Measurements from ENCODE around the gene SLC25A29.

Gene SLC25A29, protein sequence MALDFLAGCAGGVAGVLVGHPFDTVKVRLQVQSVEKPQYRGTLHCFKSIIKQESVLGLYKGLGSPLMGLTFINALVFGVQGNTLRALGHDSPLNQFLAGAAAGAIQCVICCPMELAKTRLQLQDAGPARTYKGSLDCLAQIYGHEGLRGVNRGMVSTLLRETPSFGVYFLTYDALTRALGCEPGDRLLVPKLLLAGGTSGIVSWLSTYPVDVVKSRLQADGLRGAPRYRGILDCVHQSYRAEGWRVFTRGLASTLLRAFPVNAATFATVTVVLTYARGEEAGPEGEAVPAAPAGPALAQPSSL

DNA sequence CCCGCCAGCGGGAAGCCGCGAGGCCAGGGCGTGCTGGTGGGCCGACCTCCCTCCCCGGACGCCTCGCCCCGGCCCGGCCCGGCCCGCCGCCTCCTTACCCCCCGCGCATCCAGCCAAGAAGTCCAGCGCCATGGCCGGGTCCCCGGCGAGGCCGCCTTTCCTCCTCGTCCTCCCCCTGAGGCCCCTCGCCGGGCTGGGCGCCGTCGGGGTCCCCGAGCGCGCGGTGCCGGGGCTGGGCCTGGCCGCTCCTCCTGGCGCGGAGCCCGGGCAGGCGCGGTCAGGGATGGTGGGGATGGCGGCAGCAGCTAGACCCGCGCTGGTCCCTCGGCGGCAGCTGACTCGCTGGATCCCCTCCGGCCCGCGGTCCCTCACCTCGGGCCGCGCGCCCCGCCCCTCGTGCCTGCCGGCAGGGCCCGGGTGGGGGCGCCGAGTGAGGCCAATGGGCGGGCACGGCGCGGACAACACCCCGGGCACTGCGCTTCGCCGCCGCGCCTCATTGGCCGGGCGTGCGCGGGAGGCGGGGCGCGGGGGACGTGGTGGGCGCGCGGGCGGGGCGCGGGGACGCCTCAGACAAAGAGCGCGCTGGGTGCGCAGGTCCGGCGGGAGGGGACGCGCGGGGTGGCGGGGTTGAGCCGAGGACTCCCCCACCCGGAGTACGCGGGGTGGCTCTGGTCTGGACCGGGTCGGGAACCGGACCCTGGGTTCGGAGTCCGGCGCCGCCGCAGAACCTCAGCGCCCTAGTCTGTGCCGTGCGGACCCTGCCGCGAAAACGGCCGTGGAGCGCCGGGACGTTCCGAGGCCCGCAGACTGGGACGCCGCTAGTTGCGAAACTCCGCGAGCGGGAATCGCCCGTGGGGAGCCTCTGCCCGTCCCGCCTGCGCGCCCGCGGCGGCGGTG, at the start of gene SLC25A29:
SLC25A29 (minus strand) TSS at position 344 of the 897 bp plus-strand sequence; CDS start at position 132, 212 bp downstream.
- TF ChIP-seq ZFX (IDR thresholded peaks at IDR 0.05; ENCODE audit: borderline replicate concordance), result no peak
- TF ChIP-seq, protein P1, sequence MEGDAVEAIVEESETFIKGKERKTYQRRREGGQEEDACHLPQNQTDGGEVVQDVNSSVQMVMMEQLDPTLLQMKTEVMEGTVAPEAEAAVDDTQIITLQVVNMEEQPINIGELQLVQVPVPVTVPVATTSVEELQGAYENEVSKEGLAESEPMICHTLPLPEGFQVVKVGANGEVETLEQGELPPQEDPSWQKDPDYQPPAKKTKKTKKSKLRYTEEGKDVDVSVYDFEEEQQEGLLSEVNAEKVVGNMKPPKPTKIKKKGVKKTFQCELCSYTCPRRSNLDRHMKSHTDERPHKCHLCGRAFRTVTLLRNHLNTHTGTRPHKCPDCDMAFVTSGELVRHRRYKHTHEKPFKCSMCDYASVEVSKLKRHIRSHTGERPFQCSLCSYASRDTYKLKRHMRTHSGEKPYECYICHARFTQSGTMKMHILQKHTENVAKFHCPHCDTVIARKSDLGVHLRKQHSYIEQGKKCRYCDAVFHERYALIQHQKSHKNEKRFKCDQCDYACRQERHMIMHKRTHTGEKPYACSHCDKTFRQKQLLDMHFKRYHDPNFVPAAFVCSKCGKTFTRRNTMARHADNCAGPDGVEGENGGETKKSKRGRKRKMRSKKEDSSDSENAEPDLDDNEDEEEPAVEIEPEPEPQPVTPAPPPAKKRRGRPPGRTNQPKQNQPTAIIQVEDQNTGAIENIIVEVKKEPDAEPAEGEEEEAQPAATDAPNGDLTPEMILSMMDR (IDR thresholded peaks at IDR 0.05), result no peak
- peak within 1 kb of the TSS; percentile 84 for H3K27ac ChIP-seq

DNA sequence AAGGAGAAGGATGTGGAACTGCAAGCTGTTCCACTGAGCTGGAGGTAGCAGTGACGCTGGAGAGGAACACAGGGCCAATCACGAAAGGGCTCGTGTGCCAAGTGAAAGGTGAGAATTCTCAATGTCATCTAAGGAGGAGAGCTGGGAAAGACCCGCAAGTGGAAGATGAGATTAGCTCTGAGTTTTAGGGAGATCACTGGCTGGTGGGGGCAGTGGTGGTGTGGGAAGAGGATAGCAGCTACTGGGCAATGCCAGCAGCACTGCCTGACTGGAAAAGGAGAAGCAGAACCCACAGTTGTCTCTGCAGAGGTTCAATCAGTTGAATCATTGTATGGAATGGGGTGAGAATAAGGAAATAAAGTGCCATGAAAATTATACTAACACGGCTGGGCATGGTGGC, 44.7 kb upstream of the SLC25A29 start:
- H3K27ac ChIP-seq, result no peak overlapping the region
- TF ChIP-seq ZFX (IDR thresholded peaks at IDR 0.05; ENCODE audit: borderline replicate concordance), result no peak
- TF ChIP-seq, protein P1 (IDR thresholded peaks at IDR 0.05), result no peak

DNA sequence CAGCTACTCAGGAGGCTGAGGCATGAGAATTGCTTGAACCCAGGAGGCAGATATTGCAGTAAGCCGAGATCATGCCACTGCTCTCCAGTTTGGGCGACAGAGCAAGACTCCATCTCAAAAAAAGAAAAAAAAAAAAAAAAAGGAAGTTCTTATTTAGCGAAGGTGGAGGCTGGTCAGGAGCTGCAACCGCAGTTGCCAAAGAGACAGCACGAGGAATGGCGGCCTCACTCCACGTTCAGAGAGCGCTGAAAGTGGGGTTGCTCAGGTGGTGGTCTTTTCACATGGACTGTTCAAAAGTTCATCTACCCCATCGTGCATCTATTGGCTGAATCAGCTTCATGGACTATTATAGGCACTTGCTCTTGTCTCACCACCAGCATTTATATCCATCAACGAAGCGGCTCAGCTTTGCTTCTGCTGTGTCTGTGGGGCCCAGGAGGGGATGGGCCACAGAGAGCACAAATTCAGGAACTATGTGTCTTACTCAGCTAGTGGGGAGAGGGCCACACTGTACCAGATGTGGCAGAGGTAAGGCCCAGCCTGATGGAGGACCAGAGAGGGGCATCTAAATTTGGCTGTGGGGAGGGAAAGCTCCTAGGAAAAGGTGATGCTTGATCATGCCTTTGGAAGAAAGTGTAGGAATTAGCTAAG, 44.2 kb upstream of the SLC25A29 start:
- no peak overlapping the region for H3K27ac ChIP-seq
- TF ChIP-seq ZFX (IDR thresholded peaks at IDR 0.05; ENCODE audit: borderline replicate concordance), result no peak
- TF ChIP-seq, protein P1 (IDR thresholded peaks at IDR 0.05), result no peak

DNA sequence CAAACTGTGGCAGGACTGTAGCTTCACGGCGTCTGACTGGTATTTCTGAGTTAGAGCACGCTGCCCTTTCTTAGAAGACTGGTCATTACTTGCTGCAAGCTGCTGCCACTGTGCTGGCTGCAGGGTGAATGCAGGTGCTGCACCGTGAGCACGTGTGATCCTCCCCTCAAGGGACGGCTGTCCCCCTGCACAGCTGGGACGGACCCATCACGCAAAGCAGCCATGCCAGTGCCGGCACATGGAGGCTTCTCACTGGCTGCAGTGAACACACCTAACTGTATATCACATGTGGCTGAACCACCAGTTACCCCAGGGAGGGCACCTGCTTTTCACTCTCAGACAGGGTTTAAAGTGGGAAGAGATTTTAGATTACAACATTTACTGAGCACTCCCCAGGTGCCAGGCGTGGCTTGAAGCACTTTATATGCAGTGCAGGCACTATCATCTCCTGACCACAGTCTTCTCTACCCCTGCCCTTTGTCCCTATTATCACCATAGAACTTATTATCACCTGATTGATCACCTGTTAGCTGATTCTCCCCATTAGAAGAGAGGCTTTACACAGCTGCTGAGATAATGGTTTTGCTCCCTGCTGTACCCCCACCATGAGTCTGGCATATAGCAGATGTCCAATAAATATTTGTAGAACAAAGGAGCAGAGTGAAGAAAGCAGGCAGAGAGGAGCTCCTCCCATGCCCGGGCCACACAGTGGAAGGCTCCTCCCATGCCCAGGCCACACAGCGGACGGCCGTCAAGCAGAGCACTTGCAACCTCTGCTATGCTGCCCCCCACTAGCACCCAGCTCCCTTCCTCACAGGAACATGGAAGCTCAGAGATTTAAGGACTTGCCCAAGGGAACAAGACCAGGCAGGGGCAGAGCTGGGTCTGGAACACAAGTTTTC, 42.8 kb upstream of the SLC25A29 start:
- no peak overlapping the region for H3K27ac ChIP-seq
- TF ChIP-seq, protein P1 (IDR thresholded peaks at IDR 0.05), result no peak
- TF ChIP-seq ZFX (IDR thresholded peaks at IDR 0.05; ENCODE audit: borderline replicate concordance), result no peak

DNA sequence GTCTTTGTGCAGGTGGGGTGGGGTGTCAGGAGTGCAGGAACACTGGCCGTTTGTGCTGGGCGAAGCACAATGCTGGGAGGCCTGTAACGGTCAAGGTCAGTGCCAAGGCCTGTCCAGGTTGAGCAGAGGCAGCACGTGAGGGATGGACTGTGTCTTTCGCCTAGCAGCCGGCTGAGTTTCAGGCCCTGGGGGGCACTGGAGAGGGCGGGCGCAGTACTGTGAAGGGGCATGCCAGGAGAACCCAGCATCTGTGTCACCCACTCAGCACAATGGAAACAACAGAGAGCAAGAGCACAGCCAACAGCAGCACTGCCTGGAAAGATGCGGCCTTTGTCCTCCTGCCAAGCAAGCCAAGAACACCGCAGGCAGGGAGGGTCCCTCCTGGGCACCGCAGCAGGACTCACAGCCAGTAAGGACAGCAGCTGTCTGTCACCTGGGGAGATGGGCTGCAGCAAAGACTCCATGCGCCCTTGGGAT, 42.0 kb upstream of the SLC25A29 start:
- TF ChIP-seq, protein P1 (IDR thresholded peaks at IDR 0.05), result no peak
- no peak for TF ChIP-seq ZFX (IDR thresholded peaks at IDR 0.05; ENCODE audit: borderline replicate concordance)

DNA sequence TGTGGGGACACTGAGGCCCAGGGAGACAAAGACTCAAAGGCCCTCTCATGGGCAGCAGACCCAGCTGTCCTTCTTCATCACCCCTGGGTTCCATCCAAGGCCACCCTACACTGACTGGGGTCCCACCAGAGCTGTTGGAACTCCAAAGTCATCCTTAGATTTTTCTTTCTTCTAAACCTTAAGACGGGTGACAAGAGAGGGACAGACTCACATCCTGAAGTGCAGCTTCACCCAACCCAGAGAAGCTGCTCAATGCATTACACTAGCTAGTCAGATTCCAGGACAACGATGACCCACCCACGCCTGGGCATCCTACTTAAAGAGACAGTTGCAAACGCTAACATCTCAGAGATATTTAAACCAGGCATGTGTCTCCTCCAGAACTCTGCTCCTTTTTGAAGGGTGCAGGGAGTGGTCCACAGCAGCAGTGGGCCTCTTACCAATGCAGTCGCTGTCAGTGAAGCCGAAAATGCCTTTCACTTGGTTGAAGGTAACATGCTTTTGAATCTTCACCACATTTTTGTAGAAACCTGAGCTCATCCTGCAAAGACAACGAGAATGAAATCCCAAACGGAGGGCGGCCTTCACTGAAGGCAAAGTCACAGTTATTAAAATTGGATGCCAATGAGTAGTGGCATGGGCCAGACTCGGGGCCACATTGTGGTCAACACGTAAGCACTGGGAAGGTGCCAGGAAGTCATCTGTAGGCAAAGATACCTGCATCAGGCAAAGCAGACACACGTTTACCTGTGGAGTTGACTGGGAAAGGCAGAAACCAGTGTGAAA, 40.3 kb upstream of the SLC25A29 start:
- H3K27ac ChIP-seq, result no peak overlapping the region
- TF ChIP-seq, protein P1 (IDR thresholded peaks at IDR 0.05), result no peak
- TF ChIP-seq ZFX (IDR thresholded peaks at IDR 0.05; ENCODE audit: borderline replicate concordance), result no peak

More for the DNA sequence above, 42.0 kb upstream of the SLC25A29 start:
- no peak overlapping the region for H3K27ac ChIP-seq

Data from 22Rv1 (cell line).